Fibroblast of villous mesenchyme (primary cell): Measurements from ENCODE around the gene SCP2. TPM values are rescaled to one million over a fixed set of nuclear protein-coding genes. Genes with fewer than 3 reads are reported as not detected.
A peak's percentile ranks its signal among the peaks of the same experiment; 100 is the strongest.

Experiments used
- DNase-seq: peaks from one replicate; pipeline ENCODE4 v3.0.0-alpha.2; 2010; ENCODE audit warnings: low read depth
- H3K4me3 ChIP-seq: 2 replicates; pipeline ENCODE4 v1.5.1; 2011; ENCODE audit warnings: low read depth, mild to moderate bottlenecking, low read length
- CTCF ChIP-seq: IDR thresholded peaks from 2 replicates; pipeline ENCODE4 v1.5.1; 2012; ENCODE audit warnings: low read depth, mild to moderate bottlenecking, low read length; ENCODE audit not compliant: insufficient read depth
- total RNA-seq: library from RNA; depleted of rRNA; stranded (reverse); fragments of >200 nt; gene quantifications from 2 replicates; pipeline ENCODE4 v1.2.3, GENCODE V29; 2012

The SCP2 gene
- total RNA-seq, 1 donor: 170 TPM

- DNase-seq: no peak
- H3K4me3 ChIP-seq: no peak overlapping the region
- no peak for TF ChIP-seq CTCF
These were observed 10.7 kb upstream of the SCP2 start for GRCh38 chr1:52916241-52916975.

GRCh38 chr1:52917156-52917555, 9.9 kb upstream of the SCP2 start:
- peak; percentile 75 for DNase-seq
- TF ChIP-seq CTCF: no peak

GRCh38 chr1:52917581-52917980, 9.5 kb upstream of the SCP2 start:
- no peak for TF ChIP-seq CTCF
- no peak overlapping the region for H3K4me3 ChIP-seq
- DNase-seq: no peak

More at GRCh38 chr1:52917156-52917555, 9.9 kb upstream of the SCP2 start:
- H3K4me3 ChIP-seq: no peak overlapping the region

- TF ChIP-seq CTCF: no peak
- no peak for DNase-seq
- no peak overlapping the region for H3K4me3 ChIP-seq
These were observed 8.9 kb upstream of the SCP2 start for GRCh38 chr1:52918201-52918600.

- DNase-seq: no peak
- no peak for TF ChIP-seq CTCF
- no peak overlapping the region for H3K4me3 ChIP-seq
These were observed 7.9 kb upstream of the SCP2 start for GRCh38 chr1:52919051-52919722.

- no peak overlapping the region for H3K4me3 ChIP-seq
- DNase-seq: no peak
- TF ChIP-seq CTCF: no peak
These were observed 7.2 kb upstream of the SCP2 start for GRCh38 chr1:52919723-52920483.
